ENCODE results near the gene OR2D2. TPM values are rescaled to one million over a fixed set of nuclear protein-coding genes. Genes with fewer than 3 reads are reported as not detected.

OR2D2 gene, protein sequence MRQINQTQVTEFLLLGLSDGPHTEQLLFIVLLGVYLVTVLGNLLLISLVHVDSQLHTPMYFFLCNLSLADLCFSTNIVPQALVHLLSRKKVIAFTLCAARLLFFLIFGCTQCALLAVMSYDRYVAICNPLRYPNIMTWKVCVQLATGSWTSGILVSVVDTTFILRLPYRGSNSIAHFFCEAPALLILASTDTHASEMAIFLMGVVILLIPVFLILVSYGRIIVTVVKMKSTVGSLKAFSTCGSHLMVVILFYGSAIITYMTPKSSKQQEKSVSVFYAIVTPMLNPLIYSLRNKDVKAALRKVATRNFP
- total RNA-seq: 1 to 10 TPM in 1 of 2 donors, not detected in 1; 1.2 TPM

DNA sequence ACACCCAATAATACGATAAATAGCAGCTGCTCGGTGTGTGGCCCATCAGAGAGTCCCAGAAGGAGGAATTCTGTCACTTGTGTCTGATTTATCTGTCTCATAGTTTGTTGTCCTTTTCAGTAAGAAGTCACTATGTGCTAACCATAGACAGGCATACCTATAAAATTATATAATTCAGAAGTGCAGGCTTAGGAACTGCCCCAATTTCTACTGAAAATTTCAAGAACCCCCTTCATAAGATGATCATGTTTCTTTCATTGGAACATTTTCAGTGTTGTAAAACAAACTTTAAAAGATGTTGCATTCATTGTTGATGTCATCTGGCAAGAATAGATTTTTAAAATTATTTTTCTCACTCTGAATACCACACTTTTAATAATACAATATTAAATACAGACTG lies at the start of gene OR2D2:
Gene OR2D2 (minus strand): TSS at position 101 of the 400 bp plus-strand sequence. CDS start 0 bp downstream, at position 101.
- Histone ChIP-seq H3K4me1 (replicated peaks) (no peaks in the 10 kb centered on the region), H3K36me3 (no peaks in the 10 kb centered on the region), H3K27me3 (replicated peaks; ENCODE audit: insufficient read depth) (no peaks in the 10 kb centered on the region), H3K4me3 (no peak within 1 kb of the TSS), H3K27ac (no peak within 1 kb of the TSS), H3K9me3 (no peaks in the 10 kb centered on the region)
- 71% methylated on average over 2 of the region's 2 CpGs for WGBS
- no peak for DNase-seq (ENCODE audit: low spot score)
- TF ChIP-seq POLR2A (IDR thresholded peaks at IDR 0.05) (no peak), POLR2AphosphoS5 (IDR thresholded peaks at IDR 0.05) (no peak)
- TF ChIP-seq, protein P1, sequence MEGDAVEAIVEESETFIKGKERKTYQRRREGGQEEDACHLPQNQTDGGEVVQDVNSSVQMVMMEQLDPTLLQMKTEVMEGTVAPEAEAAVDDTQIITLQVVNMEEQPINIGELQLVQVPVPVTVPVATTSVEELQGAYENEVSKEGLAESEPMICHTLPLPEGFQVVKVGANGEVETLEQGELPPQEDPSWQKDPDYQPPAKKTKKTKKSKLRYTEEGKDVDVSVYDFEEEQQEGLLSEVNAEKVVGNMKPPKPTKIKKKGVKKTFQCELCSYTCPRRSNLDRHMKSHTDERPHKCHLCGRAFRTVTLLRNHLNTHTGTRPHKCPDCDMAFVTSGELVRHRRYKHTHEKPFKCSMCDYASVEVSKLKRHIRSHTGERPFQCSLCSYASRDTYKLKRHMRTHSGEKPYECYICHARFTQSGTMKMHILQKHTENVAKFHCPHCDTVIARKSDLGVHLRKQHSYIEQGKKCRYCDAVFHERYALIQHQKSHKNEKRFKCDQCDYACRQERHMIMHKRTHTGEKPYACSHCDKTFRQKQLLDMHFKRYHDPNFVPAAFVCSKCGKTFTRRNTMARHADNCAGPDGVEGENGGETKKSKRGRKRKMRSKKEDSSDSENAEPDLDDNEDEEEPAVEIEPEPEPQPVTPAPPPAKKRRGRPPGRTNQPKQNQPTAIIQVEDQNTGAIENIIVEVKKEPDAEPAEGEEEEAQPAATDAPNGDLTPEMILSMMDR (IDR thresholded peaks at IDR 0.05): no peak
- intact Hi-C loops (cut with DNase I): no loop called here

DNA sequence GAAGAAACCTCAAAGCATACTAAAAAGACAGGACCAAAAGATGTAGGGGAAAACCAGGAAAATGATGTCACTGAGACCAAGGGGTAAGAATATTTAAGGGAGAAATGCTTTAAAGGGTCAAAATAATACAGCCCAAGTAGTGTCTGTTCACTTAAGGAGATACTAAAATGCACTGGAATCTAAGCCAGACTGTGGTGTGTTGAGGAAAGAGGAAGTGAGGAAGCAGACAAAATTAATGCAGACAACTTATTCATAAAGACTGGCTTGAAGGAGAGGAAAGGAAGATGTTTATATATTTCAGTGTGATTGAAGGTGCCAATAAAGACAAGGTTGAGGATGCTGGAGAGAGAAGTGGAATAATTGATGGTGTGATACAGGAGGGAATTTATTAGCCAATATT lies 49.7 kb upstream of the OR2D2 start:
- intact Hi-C loops (cut with DNase I): no loop called here
- DNase-seq (ENCODE audit: low spot score): no peak
- TF ChIP-seq POLR2AphosphoS5 (IDR thresholded peaks at IDR 0.05) (no peak), POLR2A (IDR thresholded peaks at IDR 0.05) (no peak)
- TF ChIP-seq, protein P1 (IDR thresholded peaks at IDR 0.05): no peak
- no peak overlapping the region for H3K27ac ChIP-seq
- H3K4me1 ChIP-seq (replicated peaks): no peaks in the 10 kb centered on the region
- H3K9me3 ChIP-seq: no peaks in the 10 kb centered on the region
- no peaks in the 10 kb centered on the region for H3K36me3 ChIP-seq
- no peak overlapping the region for H3K4me3 ChIP-seq
- H3K27me3 ChIP-seq (replicated peaks; ENCODE audit: insufficient read depth): no peaks in the 10 kb centered on the region

DNA sequence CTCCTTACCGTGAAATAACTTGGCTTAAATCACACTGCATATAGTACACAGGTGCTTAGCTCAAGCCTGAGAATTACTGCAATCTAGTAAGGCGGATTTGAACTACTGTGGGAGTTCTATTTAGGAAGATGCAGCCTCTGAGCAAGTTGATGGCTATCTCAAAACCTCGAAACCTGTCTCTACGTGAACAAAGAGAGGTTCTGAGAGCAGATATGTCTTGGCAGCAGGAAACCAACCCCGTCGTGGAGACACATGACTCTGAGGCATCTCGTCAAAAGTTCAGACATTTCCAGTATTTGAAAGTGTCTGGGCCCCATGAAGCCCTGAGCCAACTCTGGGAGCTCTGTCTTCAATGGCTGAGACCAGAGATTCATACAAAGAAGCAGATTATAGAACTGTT lies 39.8 kb upstream of the OR2D2 start:
- DNase-seq (ENCODE audit: low spot score): no peak
- H3K27me3 ChIP-seq (replicated peaks; ENCODE audit: insufficient read depth): no peaks in the 10 kb centered on the region
- no peaks in the 10 kb centered on the region for H3K36me3 ChIP-seq
- intact Hi-C loops (cut with DNase I): no loop called here
- no peaks in the 10 kb centered on the region for H3K9me3 ChIP-seq
- H3K4me1 ChIP-seq (replicated peaks): no peaks in the 10 kb centered on the region
- 44% methylated on average over 7 of the region's 7 CpGs for WGBS
- no peak overlapping the region for H3K27ac ChIP-seq
- no peak overlapping the region for H3K4me3 ChIP-seq
- no peak for TF ChIP-seq POLR2AphosphoS5 (IDR thresholded peaks at IDR 0.05)
- TF ChIP-seq, protein P1 (IDR thresholded peaks at IDR 0.05): no peak
- TF ChIP-seq POLR2A (IDR thresholded peaks at IDR 0.05): no peak

DNA sequence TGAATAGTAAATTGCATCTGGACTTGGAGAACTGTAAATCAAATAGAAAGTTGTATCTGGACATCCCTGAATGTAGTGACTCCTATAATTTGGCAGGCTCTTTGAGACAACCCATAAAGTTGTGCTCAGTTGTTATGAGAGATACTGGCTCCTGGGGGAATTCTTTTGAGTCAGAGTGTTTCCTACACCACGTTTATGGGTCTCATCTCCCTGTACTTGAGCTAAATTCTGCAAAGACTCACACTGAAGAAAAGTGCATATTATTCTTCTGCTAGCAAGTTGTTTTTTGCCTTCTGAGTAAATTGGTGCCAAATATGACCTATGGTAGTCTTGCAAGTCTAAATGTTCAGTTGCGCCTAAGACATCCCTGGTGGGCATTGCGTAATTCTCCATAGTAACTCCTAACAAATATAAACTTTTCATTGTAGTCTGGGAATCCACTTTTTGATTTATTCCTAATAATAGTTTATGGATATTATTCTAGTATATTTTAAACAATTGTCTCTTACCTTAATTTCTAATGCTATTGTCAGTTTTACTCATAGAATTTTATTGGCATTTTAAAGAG lies 38.9 kb upstream of the OR2D2 start:
- TF ChIP-seq POLR2A (IDR thresholded peaks at IDR 0.05) (no peak), POLR2AphosphoS5 (IDR thresholded peaks at IDR 0.05) (no peak)
- TF ChIP-seq, protein P1 (IDR thresholded peaks at IDR 0.05): no peak
- intact Hi-C loops (cut with DNase I): no loop called here

DNA sequence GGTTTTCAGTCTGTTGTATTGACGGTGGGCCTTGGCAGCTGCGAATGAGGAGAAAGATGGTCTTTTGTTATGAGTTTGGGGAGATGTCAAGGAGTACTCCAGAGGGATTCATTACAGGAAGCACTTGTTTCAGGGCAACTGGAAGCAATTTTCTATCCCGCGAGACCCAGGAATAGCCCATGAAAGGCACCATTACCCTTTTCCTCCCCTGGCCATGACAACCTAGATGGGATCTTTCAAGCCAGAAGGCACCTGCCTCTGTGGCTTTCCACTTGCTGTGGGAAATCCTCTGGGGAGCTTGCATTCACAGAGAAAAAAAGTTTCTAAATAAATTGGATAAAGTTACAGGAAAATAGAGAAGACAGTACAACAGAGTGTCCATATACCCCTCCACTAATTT lies 36.6 kb upstream of the OR2D2 start:
- H3K36me3 ChIP-seq: no peaks in the 10 kb centered on the region
- TF ChIP-seq, protein P1 (IDR thresholded peaks at IDR 0.05): no peak
- no peak for TF ChIP-seq POLR2A (IDR thresholded peaks at IDR 0.05)
- TF ChIP-seq POLR2AphosphoS5 (IDR thresholded peaks at IDR 0.05): no peak
- H3K27ac ChIP-seq: no peak overlapping the region
- H3K27me3 ChIP-seq (replicated peaks; ENCODE audit: insufficient read depth): no peaks in the 10 kb centered on the region
- WGBS: 66% methylated on average over 4 of the region's 4 CpGs
- no peaks in the 10 kb centered on the region for H3K4me1 ChIP-seq (replicated peaks)
- DNase-seq (ENCODE audit: low spot score): no peak
- intact Hi-C loops (cut with DNase I): no loop called here
- H3K9me3 ChIP-seq: no peaks in the 10 kb centered on the region
- H3K4me3 ChIP-seq: no peak overlapping the region

More for the DNA sequence above, 38.9 kb upstream of the OR2D2 start:
- H3K27ac ChIP-seq: no peak overlapping the region
- H3K4me1 ChIP-seq (replicated peaks): no peaks in the 10 kb centered on the region
- H3K27me3 ChIP-seq (replicated peaks; ENCODE audit: insufficient read depth): no peaks in the 10 kb centered on the region
- no peak overlapping the region for H3K4me3 ChIP-seq
- no peaks in the 10 kb centered on the region for H3K36me3 ChIP-seq
- no peak for DNase-seq (ENCODE audit: low spot score)
- WGBS: 67% methylated on average over 3 of the region's 3 CpGs
- no peaks in the 10 kb centered on the region for H3K9me3 ChIP-seq
